A549 (cell line): ENCODE results near the gene AGTRAP.

ENCODE experiments used
- MYC ChIP-seq: IDR thresholded peaks from 2 replicates; pipeline ENCODE4 v1.6.1; 2012; ENCODE audit warnings: mild to moderate bottlenecking, inconsistent platforms, low read length, improper control_type of control experiment, borderline replicate concordance
- POLR2A ChIP-seq: IDR thresholded peaks from 2 replicates; pipeline ENCODE4 v1.6.1; 2012; ENCODE audit warnings: mild to moderate bottlenecking, low read length
- RAD21 ChIP-seq, 2 experiments: fragments of >200 bp in 1 of 2; sonication (Bioruptor Twin) in 1 of 2; formaldehyde crosslinking in 1 of 2; IDR thresholded peaks in 1 of 2; conservative IDR thresholded peaks in 1 of 2; 2 replicates in 1 of 2; 3 replicates in 1 of 2; pipeline ENCODE4 v1.6.1; 2012 to 2018; ENCODE audit warnings: inconsistent platforms in 1 of 2
- ZFP36 ChIP-seq: fragments of 450-650 bp; IDR thresholded peaks from 2 replicates; pipeline ENCODE4 v1.6.1; 2014; ENCODE audit warnings: borderline replicate concordance; ENCODE audit not compliant: partially characterized antibody
- TF ChIP-seq, protein P1 (sequence below): fragments of >200 bp; sonication (Bioruptor Twin); formaldehyde crosslinking; IDR thresholded peaks from 3 replicates; pipeline ENCODE4 v1.5.1; 2016

DNA sequence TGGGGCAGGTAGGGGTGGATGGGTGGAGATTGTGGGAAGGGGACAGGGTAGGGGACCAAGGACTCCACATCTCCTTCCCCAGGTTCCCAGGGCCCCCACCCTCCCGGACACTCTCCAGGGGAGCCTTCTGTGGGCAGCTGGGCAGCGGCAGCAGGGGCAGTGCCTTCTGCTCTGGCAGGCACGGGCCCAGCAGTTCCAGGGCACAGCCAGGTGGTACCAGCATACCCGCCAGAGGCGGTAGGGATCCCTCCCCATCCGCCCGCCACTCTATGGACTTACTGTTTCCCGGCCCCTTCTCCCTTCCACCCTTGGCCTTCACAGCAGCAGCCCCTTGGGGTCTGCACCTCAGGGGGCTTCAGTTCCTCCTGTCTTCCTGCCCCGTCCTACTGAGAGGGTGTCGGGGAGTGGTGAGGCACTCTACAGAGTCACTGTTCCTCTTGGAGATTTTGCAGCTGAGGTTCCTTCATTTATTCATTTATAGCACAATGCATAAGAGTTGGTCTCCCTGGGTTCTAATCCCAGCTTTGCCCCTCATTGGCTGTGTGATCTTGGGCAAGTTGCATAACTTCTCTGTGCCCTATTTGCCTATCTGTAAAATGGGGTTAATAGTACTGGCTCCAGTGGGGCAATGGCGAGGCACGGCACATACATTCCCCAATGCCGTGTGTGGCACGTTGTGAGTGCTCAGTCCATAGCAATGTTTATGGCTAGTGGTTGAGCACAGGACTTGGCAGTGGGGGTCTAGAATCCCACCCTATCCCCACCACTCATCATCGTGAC lies 43.1 kb downstream of the AGTRAP start:
- TF ChIP-seq RAD21 (conservative IDR thresholded peaks at IDR 0.05 in 1 of 2, IDR thresholded peaks at IDR 0.05 in 1 of 2) = no peak
- no peak for TF ChIP-seq MYC
- TF ChIP-seq ZFP36 = no peak
- TF ChIP-seq, protein P1, sequence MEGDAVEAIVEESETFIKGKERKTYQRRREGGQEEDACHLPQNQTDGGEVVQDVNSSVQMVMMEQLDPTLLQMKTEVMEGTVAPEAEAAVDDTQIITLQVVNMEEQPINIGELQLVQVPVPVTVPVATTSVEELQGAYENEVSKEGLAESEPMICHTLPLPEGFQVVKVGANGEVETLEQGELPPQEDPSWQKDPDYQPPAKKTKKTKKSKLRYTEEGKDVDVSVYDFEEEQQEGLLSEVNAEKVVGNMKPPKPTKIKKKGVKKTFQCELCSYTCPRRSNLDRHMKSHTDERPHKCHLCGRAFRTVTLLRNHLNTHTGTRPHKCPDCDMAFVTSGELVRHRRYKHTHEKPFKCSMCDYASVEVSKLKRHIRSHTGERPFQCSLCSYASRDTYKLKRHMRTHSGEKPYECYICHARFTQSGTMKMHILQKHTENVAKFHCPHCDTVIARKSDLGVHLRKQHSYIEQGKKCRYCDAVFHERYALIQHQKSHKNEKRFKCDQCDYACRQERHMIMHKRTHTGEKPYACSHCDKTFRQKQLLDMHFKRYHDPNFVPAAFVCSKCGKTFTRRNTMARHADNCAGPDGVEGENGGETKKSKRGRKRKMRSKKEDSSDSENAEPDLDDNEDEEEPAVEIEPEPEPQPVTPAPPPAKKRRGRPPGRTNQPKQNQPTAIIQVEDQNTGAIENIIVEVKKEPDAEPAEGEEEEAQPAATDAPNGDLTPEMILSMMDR = no peak
- TF ChIP-seq POLR2A = no peak
